Karpas-422 (cell line): Measurements from ENCODE around the gene BTG1. TPM values are rescaled to one million over a fixed set of nuclear protein-coding genes. Genes with fewer than 3 reads are reported as not detected.

Experiments
- DNase-seq: peaks from one replicate; pipeline ENCODE4 v3.0.0-alpha.2; 2015
- H2AFZ ChIP-seq: fragments of 200-600 bp; sonication (generic); 2 replicates; pipeline ENCODE4 v1.6.1; 2014; ENCODE audit warnings: antibody characterized with exemption, low read length, mixed read lengths
- H3K27ac ChIP-seq: fragments of 200-600 bp; sonication (generic); 2 replicates; pipeline ENCODE4 v1.5.1; 2014; ENCODE audit warnings: mild to moderate bottlenecking, low read length, moderate library complexity
- H3K27me3 ChIP-seq: fragments of 200-600 bp; sonication (generic); 2 replicates; pipeline ENCODE4 v1.6.1; 2014; ENCODE audit warnings: low read length, mixed read lengths
- H3K36me3 ChIP-seq: fragments of 200-600 bp; sonication (generic); 2 replicates; pipeline ENCODE4 v1.6.1; 2014; ENCODE audit warnings: low read length, mixed read lengths; ENCODE audit not compliant: insufficient read depth
- H3K4me1 ChIP-seq: fragments of 200-600 bp; sonication (generic); 2 replicates; pipeline ENCODE4 v1.6.1; 2014; ENCODE audit warnings: mild to moderate bottlenecking, low read length, mixed read lengths
- H3K4me2 ChIP-seq: fragments of 200-600 bp; sonication (generic); 2 replicates; pipeline ENCODE4 v1.6.1; 2014; ENCODE audit warnings: low read length, low read depth, mild to moderate bottlenecking; ENCODE audit not compliant: poor library complexity, severe bottlenecking
- H3K4me3 ChIP-seq: fragments of 200-600 bp; sonication (generic); 2 replicates; pipeline ENCODE4 v1.5.1; 2014; ENCODE audit warnings: mild to moderate bottlenecking, antibody characterized with exemption, low read length, mixed read lengths
- H3K79me2 ChIP-seq: fragments of 200-600 bp; sonication (generic); 2 replicates; pipeline ENCODE4 v1.6.1; 2014; ENCODE audit warnings: mild to moderate bottlenecking, low read length, mixed read lengths
- H3K9ac ChIP-seq: fragments of 200-600 bp; sonication (generic); 2 replicates; pipeline ENCODE4 v1.6.0; 2014; ENCODE audit warnings: low read length
- H3K9me2 ChIP-seq: fragments of 200-600 bp; sonication (generic), shearing (Covaris generic); replicated peaks from 2 replicates; pipeline ENCODE4 v1.6.0; 2014; ENCODE audit warnings: mild to moderate bottlenecking, low read length, moderate library complexity; ENCODE audit not compliant: insufficient read depth
- H3K9me3 ChIP-seq: fragments of 300-700, 200-600 bp; sonication (generic); 2 replicates; pipeline ENCODE4 v1.6.1; 2014; ENCODE audit warnings: low read length, mixed read lengths
- H4K20me1 ChIP-seq: fragments of 200-600 bp; sonication (generic); 2 replicates; pipeline ENCODE4 v1.6.1; 2014; ENCODE audit warnings: mild to moderate bottlenecking, antibody characterized with exemption, low read length, low read depth; ENCODE audit not compliant: insufficient read depth
- total RNA-seq: library from RNA; depleted of rRNA; stranded (reverse); fragments of >200 nt; shearing (Covaris generic); gene quantifications from 2 replicates; pipeline ENCODE4 v1.2.3, GENCODE V29; 2014; ENCODE audit warnings: low replicate concordance

Gene BTG1
- total RNA-seq, 1 experiment from 2014 or later = 12.4 TPM

- H3K27me3 ChIP-seq = no peaks in the 10 kb centered on the region
- no peaks in the 10 kb centered on the region for H3K9me2 ChIP-seq
- DNase-seq = no peak
- no peak overlapping the region for H3K9ac ChIP-seq
- H4K20me1 ChIP-seq = no peaks in the 10 kb centered on the region
- H3K4me1 ChIP-seq = no peaks in the 10 kb centered on the region
- no peak overlapping the region for H3K4me2 ChIP-seq
- no peaks in the 10 kb centered on the region for H3K9me3 ChIP-seq
- no peak overlapping the region for H2AFZ ChIP-seq
- no peaks in the 10 kb centered on the region for H3K79me2 ChIP-seq
- no peak overlapping the region for H3K4me3 ChIP-seq
- H3K27ac ChIP-seq = no peak overlapping the region
- H3K36me3 ChIP-seq = no peaks in the 10 kb centered on the region
These were observed 39.4 kb upstream of the BTG1 start for GRCh38 chr12:92185052-92185451.

GRCh38 chr12:92183575-92183974 is 37.9 kb upstream of the BTG1 start:
- no peak overlapping the region for H3K4me3 ChIP-seq
- H3K9me3 ChIP-seq = no peaks in the 10 kb centered on the region
- no peaks in the 10 kb centered on the region for H3K9me2 ChIP-seq
- no peak overlapping the region for H3K27ac ChIP-seq
- H3K4me1 ChIP-seq = no peaks in the 10 kb centered on the region
- H2AFZ ChIP-seq = no peak overlapping the region
- no peak overlapping the region for H3K4me2 ChIP-seq
- H3K79me2 ChIP-seq = no peaks in the 10 kb centered on the region
- no peak overlapping the region for H3K9ac ChIP-seq
- DNase-seq = no peak
- no peaks in the 10 kb centered on the region for H4K20me1 ChIP-seq
- H3K27me3 ChIP-seq = no peaks in the 10 kb centered on the region
- H3K36me3 ChIP-seq = no peaks in the 10 kb centered on the region

GRCh38 chr12:92178340-92178739 is 32.7 kb upstream of the BTG1 start:
- no peak for DNase-seq
- Histone ChIP-seq H3K9me2 (no peaks in the 10 kb centered on the region), H3K36me3 (no peaks in the 10 kb centered on the region), H3K9me3 (no peaks in the 10 kb centered on the region), H3K4me3 (no peak overlapping the region), H2AFZ (no peak overlapping the region), H3K79me2 (no peaks in the 10 kb centered on the region), H3K4me1 (no peaks in the 10 kb centered on the region; the same call in 1 of the 2 replicates), H3K27ac (no peak overlapping the region), H3K27me3 (no peaks in the 10 kb centered on the region), H3K9ac (no peak overlapping the region), H4K20me1 (no peaks in the 10 kb centered on the region), H3K4me2 (no peak overlapping the region)

- H3K79me2 ChIP-seq = no peaks in the 10 kb centered on the region
- no peak overlapping the region for H3K9ac ChIP-seq
- H3K4me2 ChIP-seq = no peak overlapping the region
- DNase-seq = no peak
- H3K9me3 ChIP-seq = no peaks in the 10 kb centered on the region
- H3K27me3 ChIP-seq = no peaks in the 10 kb centered on the region
- no peak overlapping the region for H3K4me3 ChIP-seq
- no peaks in the 10 kb centered on the region for H3K36me3 ChIP-seq
- H2AFZ ChIP-seq = no peak overlapping the region
- no peaks in the 10 kb centered on the region for H4K20me1 ChIP-seq
- H3K27ac ChIP-seq = no peak overlapping the region
- peaks cover 17% of the 10 kb centered on the region for H3K4me1 ChIP-seq
- H3K9me2 ChIP-seq = no peaks in the 10 kb centered on the region
These were observed 31.0 kb upstream of the BTG1 start for GRCh38 chr12:92176646-92177045.

GRCh38 chr12:92175961-92176360 is 30.3 kb upstream of the BTG1 start:
- H3K27ac ChIP-seq = no peak overlapping the region
- no peaks in the 10 kb centered on the region for H4K20me1 ChIP-seq
- no peak for DNase-seq
- no peaks in the 10 kb centered on the region for H3K27me3 ChIP-seq
- H3K4me2 ChIP-seq = no peak overlapping the region
- no peaks in the 10 kb centered on the region for H3K9me2 ChIP-seq
- no peak overlapping the region for H2AFZ ChIP-seq
- peaks cover 23% of the 10 kb centered on the region for H3K4me1 ChIP-seq
- H3K9me3 ChIP-seq = no peaks in the 10 kb centered on the region
- H3K79me2 ChIP-seq = no peaks in the 10 kb centered on the region
- no peak overlapping the region for H3K4me3 ChIP-seq
- no peaks in the 10 kb centered on the region for H3K36me3 ChIP-seq
- H3K9ac ChIP-seq = no peak overlapping the region

- Histone ChIP-seq H3K4me3 (no peak overlapping the region), H3K79me2 (no peaks in the 10 kb centered on the region), H3K4me1 (peaks cover 37% of the 10 kb centered on the region), H3K9me2 (no peaks in the 10 kb centered on the region), H3K9ac (no peak overlapping the region), H3K4me2 (no peak overlapping the region), H3K27ac (no peak overlapping the region), H2AFZ (no peak overlapping the region), H3K9me3 (no peaks in the 10 kb centered on the region), H3K36me3 (no peaks in the 10 kb centered on the region), H4K20me1 (no peaks in the 10 kb centered on the region), H3K27me3 (no peaks in the 10 kb centered on the region)
- no peak for DNase-seq
These were observed 24.4 kb upstream of the BTG1 start for GRCh38 chr12:92170050-92170449.

GRCh38 chr12:92167075-92167474 is 21.4 kb upstream of the BTG1 start:
- H3K4me1 ChIP-seq = peaks cover 25% of the 10 kb centered on the region
- no peak for DNase-seq
- H3K9ac ChIP-seq = no peak overlapping the region
- H4K20me1 ChIP-seq = no peaks in the 10 kb centered on the region
- no peaks in the 10 kb centered on the region for H3K36me3 ChIP-seq
- H3K27me3 ChIP-seq = no peaks in the 10 kb centered on the region
- H3K79me2 ChIP-seq = no peaks in the 10 kb centered on the region
- no peak overlapping the region for H3K27ac ChIP-seq
- no peak overlapping the region for H3K4me2 ChIP-seq
- H2AFZ ChIP-seq = no peak overlapping the region
- no peaks in the 10 kb centered on the region for H3K9me2 ChIP-seq
- H3K4me3 ChIP-seq = no peak overlapping the region
- no peaks in the 10 kb centered on the region for H3K9me3 ChIP-seq

- no peaks in the 10 kb centered on the region for H3K79me2 ChIP-seq
- H3K4me2 ChIP-seq = no peak overlapping the region
- no peaks in the 10 kb centered on the region for H3K9me3 ChIP-seq
- no peaks in the 10 kb centered on the region for H4K20me1 ChIP-seq
- no peak overlapping the region for H3K27ac ChIP-seq
- H3K36me3 ChIP-seq = no peaks in the 10 kb centered on the region
- H2AFZ ChIP-seq = no peak overlapping the region
- no peaks in the 10 kb centered on the region for H3K27me3 ChIP-seq
- peaks cover 14% of the 10 kb centered on the region for H3K4me1 ChIP-seq
- DNase-seq = no peak
- H3K9ac ChIP-seq = no peak overlapping the region
- H3K4me3 ChIP-seq = no peak overlapping the region
- no peaks in the 10 kb centered on the region for H3K9me2 ChIP-seq
These were observed 19.1 kb upstream of the BTG1 start for GRCh38 chr12:92164712-92165111.

GRCh38 chr12:92162079-92162478 is 16.4 kb upstream of the BTG1 start:
- H3K4me1 ChIP-seq = peaks cover 30% of the 10 kb centered on the region
- DNase-seq = no peak
- H4K20me1 ChIP-seq = no peaks in the 10 kb centered on the region
- no peaks in the 10 kb centered on the region for H3K9me3 ChIP-seq
- H3K9me2 ChIP-seq = no peaks in the 10 kb centered on the region
- H3K4me3 ChIP-seq = no peak overlapping the region
- H3K36me3 ChIP-seq = no peaks in the 10 kb centered on the region
- H3K4me2 ChIP-seq = no peak overlapping the region
- no peaks in the 10 kb centered on the region for H3K27me3 ChIP-seq
- H3K9ac ChIP-seq = no peak overlapping the region
- H3K79me2 ChIP-seq = no peaks in the 10 kb centered on the region
- no peak overlapping the region for H3K27ac ChIP-seq
- no peak overlapping the region for H2AFZ ChIP-seq
